ENCODE results near the gene CPXM1.
A peak's percentile ranks its signal among the peaks of the same experiment; 100 is the strongest.
"Not testable (repeated sequence)": the region's sequence is repeated elsewhere in the genome, so short reads cannot be mapped to it uniquely, and the experiment has no call there.

Gene CPXM1

DNA sequence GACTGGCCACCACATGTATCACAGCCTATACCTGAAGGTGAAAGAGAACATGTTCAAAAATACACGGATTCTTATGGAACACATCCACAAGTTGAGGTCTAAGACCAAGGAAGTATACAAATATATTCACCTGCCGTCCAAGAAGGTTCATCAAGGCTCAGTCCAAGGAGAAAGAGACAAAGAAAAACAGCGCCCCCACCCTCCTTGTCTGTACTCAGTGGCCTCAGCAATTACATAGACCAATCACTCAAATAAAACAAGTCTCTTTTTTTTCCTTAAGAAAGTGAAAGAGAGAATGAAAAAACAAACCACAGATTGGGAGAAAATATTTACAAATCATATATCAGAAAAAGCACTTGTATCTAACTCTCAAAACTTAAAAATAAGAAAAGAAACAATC is 19.5 kb downstream of the CPXM1 start:
- Histone ChIP-seq H3K27me3 (ENCODE audit: insufficient read depth, poor library complexity, severe bottlenecking) (peaks cover 8% of the 10 kb centered on the region), H3K27ac (ENCODE audit: poor library complexity, severe bottlenecking) (no peak overlapping the region), H3K9me3 (ENCODE audit: severe bottlenecking) (no peaks in the 10 kb centered on the region), H3K36me3 (ENCODE audit: low read depth) (no peaks in the 10 kb centered on the region), H3K4me3 (ENCODE audit: severe bottlenecking) (no peak overlapping the region), H3K4me1 (ENCODE audit: insufficient read depth, poor library complexity, severe bottlenecking) (no peaks in the 10 kb centered on the region)
- DNase-seq (ENCODE audit: low spot score) (no peak), ATAC-seq (ENCODE audit: low read depth) (no peak)
- TF ChIP-seq, protein P1, sequence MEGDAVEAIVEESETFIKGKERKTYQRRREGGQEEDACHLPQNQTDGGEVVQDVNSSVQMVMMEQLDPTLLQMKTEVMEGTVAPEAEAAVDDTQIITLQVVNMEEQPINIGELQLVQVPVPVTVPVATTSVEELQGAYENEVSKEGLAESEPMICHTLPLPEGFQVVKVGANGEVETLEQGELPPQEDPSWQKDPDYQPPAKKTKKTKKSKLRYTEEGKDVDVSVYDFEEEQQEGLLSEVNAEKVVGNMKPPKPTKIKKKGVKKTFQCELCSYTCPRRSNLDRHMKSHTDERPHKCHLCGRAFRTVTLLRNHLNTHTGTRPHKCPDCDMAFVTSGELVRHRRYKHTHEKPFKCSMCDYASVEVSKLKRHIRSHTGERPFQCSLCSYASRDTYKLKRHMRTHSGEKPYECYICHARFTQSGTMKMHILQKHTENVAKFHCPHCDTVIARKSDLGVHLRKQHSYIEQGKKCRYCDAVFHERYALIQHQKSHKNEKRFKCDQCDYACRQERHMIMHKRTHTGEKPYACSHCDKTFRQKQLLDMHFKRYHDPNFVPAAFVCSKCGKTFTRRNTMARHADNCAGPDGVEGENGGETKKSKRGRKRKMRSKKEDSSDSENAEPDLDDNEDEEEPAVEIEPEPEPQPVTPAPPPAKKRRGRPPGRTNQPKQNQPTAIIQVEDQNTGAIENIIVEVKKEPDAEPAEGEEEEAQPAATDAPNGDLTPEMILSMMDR (IDR thresholded peaks at IDR 0.05; ENCODE audit: poor library complexity, severe bottlenecking) = no peak

GRCh38 chr20:2778602-2779321 is 21.7 kb downstream of the CPXM1 start:
- H3K27me3 ChIP-seq (ENCODE audit: insufficient read depth, poor library complexity, severe bottlenecking) = peaks cover 8% of the 10 kb centered on the region
- H3K4me1 ChIP-seq (ENCODE audit: insufficient read depth, poor library complexity, severe bottlenecking) = no peaks in the 10 kb centered on the region
- H3K9me3 ChIP-seq (ENCODE audit: severe bottlenecking) = no peaks in the 10 kb centered on the region
- ATAC-seq (ENCODE audit: low read depth) (no peak), DNase-seq (ENCODE audit: low spot score) (no peak)
- H3K4me3 ChIP-seq (ENCODE audit: severe bottlenecking) = no peak overlapping the region
- TF ChIP-seq, protein P1 (IDR thresholded peaks at IDR 0.05; ENCODE audit: poor library complexity, severe bottlenecking) = no peak
- H3K36me3 ChIP-seq (ENCODE audit: low read depth) = no peaks in the 10 kb centered on the region
- H3K27ac ChIP-seq (ENCODE audit: poor library complexity, severe bottlenecking) = no peak overlapping the region

- Histone ChIP-seq H3K27ac (ENCODE audit: poor library complexity, severe bottlenecking) (no peak overlapping the region), H3K4me1 (ENCODE audit: insufficient read depth, poor library complexity, severe bottlenecking) (no peaks in the 10 kb centered on the region), H3K4me3 (ENCODE audit: severe bottlenecking) (no peak overlapping the region), H3K36me3 (ENCODE audit: low read depth) (no peaks in the 10 kb centered on the region), H3K27me3 (ENCODE audit: insufficient read depth, poor library complexity, severe bottlenecking) (no peaks in the 10 kb centered on the region), H3K9me3 (ENCODE audit: severe bottlenecking) (peaks cover 2% of the 10 kb centered on the region)
- TF ChIP-seq, protein P1 (IDR thresholded peaks at IDR 0.05; ENCODE audit: poor library complexity, severe bottlenecking) = no peak
- DNase-seq (ENCODE audit: low spot score) (no peak), ATAC-seq (ENCODE audit: low read depth) (no peak)
Observed at GRCh38 chr20:2775139-2775538, 25.3 kb downstream of the CPXM1 start.

DNA sequence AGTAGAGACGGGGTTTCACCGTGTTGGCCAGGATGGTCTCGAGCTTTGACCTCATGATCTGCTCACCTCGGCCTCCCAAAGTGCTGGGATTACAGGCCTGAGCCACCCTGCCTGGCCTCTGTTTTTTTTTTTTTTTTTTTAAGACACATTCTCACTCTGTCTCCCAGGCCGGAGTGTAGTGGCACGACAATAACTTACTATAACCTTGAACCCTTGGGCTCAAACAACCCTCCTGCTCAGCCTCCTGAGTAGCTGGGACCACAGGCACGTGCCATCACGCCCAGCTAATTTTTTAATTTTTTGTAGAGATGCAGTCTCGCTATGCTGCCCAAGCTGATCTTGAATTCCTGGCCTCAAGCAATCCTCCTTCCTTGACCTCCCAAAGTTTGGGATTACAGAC is 26.6 kb downstream of the CPXM1 start:
- Histone ChIP-seq H3K4me3 (ENCODE audit: severe bottlenecking) (no peak overlapping the region), H3K36me3 (ENCODE audit: low read depth) (no peaks in the 10 kb centered on the region), H3K27ac (ENCODE audit: poor library complexity, severe bottlenecking) (no peak overlapping the region), H3K4me1 (ENCODE audit: insufficient read depth, poor library complexity, severe bottlenecking) (no peaks in the 10 kb centered on the region), H3K27me3 (ENCODE audit: insufficient read depth, poor library complexity, severe bottlenecking) (no peaks in the 10 kb centered on the region), H3K9me3 (ENCODE audit: severe bottlenecking) (peaks cover 2% of the 10 kb centered on the region)
- ATAC-seq (ENCODE audit: low read depth) = no peak
- TF ChIP-seq, protein P1 (IDR thresholded peaks at IDR 0.05; ENCODE audit: poor library complexity, severe bottlenecking) = no peak
- no peak for DNase-seq (ENCODE audit: low spot score)

- Histone ChIP-seq H3K9me3 (ENCODE audit: severe bottlenecking) (peaks cover 2% of the 10 kb centered on the region), H3K4me1 (ENCODE audit: insufficient read depth, poor library complexity, severe bottlenecking) (peaks cover 6% of the 10 kb centered on the region), H3K36me3 (ENCODE audit: low read depth) (no peaks in the 10 kb centered on the region), H3K27me3 (ENCODE audit: insufficient read depth, poor library complexity, severe bottlenecking) (no peaks in the 10 kb centered on the region), H3K4me3 (ENCODE audit: severe bottlenecking) (no peak overlapping the region), H3K27ac (ENCODE audit: poor library complexity, severe bottlenecking) (no peak overlapping the region)
- TF ChIP-seq, protein P1 (IDR thresholded peaks at IDR 0.05; ENCODE audit: poor library complexity, severe bottlenecking) = no peak
- DNase-seq (ENCODE audit: low spot score) (no peak), ATAC-seq (ENCODE audit: low read depth) (0 out of 3 replicates have a peak, but pooled peaks have one; percentile 10)
Observed at GRCh38 chr20:2771631-2772080, 28.8 kb downstream of the CPXM1 start.

DNA sequence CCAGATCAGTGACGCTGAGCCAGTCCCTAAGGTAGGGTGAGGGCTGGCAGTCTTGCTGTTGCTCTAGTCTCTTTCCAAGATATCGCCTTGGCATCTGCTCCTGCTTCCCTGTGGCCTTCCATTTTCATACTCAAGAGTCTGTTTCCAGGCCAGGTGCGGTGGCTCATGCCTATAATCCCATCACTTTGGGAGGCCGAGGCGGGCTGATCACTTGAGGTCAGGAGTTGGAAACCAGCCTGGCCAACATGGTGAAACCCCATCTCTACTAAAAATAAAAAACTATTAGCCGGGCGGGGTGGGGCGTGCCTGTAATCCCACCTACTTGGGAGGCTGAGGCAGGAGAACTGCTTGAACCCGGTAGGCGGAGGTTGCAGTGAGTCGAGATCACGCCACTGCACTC is 30.3 kb downstream of the CPXM1 start:
- not testable (repeated sequence) for ATAC-seq (ENCODE audit: low read depth); H3K4me3 ChIP-seq (ENCODE audit: severe bottlenecking); H3K27ac ChIP-seq (ENCODE audit: poor library complexity, severe bottlenecking); H3K27me3 ChIP-seq (ENCODE audit: insufficient read depth, poor library complexity, severe bottlenecking); H3K9me3 ChIP-seq (ENCODE audit: severe bottlenecking); DNase-seq (ENCODE audit: low spot score); H3K4me1 ChIP-seq (ENCODE audit: insufficient read depth, poor library complexity, severe bottlenecking); H3K36me3 ChIP-seq (ENCODE audit: low read depth)

All from RWPE2 (cell line).